Measurements from ENCODE around the gene DUOXA1. TPM values are rescaled to one million over a fixed set of nuclear protein-coding genes. Genes with fewer than 3 reads are reported as not detected.

Gene DUOXA1
- total and polyA plus RNA-seq, 2 of the 4 experiments (the other 2 are of a cell fraction): 0.02 TPM; not detected in 1

- H2AK5ac ChIP-seq (ENCODE audit: low read depth, low read length): no peak overlapping the region
- no peak overlapping the region for H3K14ac ChIP-seq (replicated peaks; ENCODE audit: low read depth, low read length)
- POLR2A ChIA-PET (ENCODE audit: unreplicated experiment): no interaction called here
- no peak overlapping the region for H2AFZ ChIP-seq (replicated peaks; ENCODE audit: low read length, poor library complexity)
- no peak overlapping the region for H2BK15ac ChIP-seq (ENCODE audit: low read depth, low read length)
- BruUV-seq (replicated peaks): no TSS peak
- H4K5ac ChIP-seq (ENCODE audit: low read depth, low read length): no peak overlapping the region
- H3K27me3 ChIP-seq (ENCODE audit: control insufficient read depth, insufficient read depth, low read length): peaks cover 20% of the 10 kb centered on the region
- in situ Hi-C loops (cut with MboI; ENCODE audit: low sequenced_read_pairs) (no loop called here), dilution Hi-C loops (cut with HindIII; ENCODE audit: low sequenced_read_pairs, unreplicated experiment) (no loop called here), intact Hi-C loops (cut with micrococcal nuclease) (no loop called here)
- no peak overlapping the region for H2BK120ac ChIP-seq (ENCODE audit: low read depth, low read length)
- no peak overlapping the region for H2BK5ac ChIP-seq (ENCODE audit: low read depth, low read length, poor library complexity, severe bottlenecking)
- H3K18ac ChIP-seq (ENCODE audit: low read depth, low read length): no peak overlapping the region
- H3K9me3 ChIP-seq (ENCODE audit: control insufficient read depth, insufficient read depth, low read length): no peaks in the 10 kb centered on the region
- no peak for ATAC-seq (ENCODE audit: low read depth)
- H3K4me1 ChIP-seq (ENCODE audit: control insufficient read depth, insufficient read depth, low read length): no peaks in the 10 kb centered on the region
- TF ChIP-seq SMC3 (IDR thresholded peaks at IDR 0.05; ENCODE audit: low read depth, low read length) (no peak), RCOR1 (IDR thresholded peaks at IDR 0.05; ENCODE audit: insufficient replicate concordance, low read length) (no peak), MXI1 (IDR thresholded peaks at IDR 0.05; ENCODE audit: borderline replicate concordance, low read depth, low read length) (no peak), MAZ (IDR thresholded peaks at IDR 0.05; ENCODE audit: borderline replicate concordance, low read depth, low read length) (no peak), CTCF (conservative IDR thresholded peaks at IDR 0.05; ENCODE audit: low read depth, low read length) (no peak), NFE2L2 (IDR thresholded peaks at IDR 0.05; ENCODE audit: low read depth, low read length) (no peak), USF2 (IDR thresholded peaks at IDR 0.05; ENCODE audit: low read depth, low read length) (no peak), MAFK (IDR thresholded peaks at IDR 0.05; ENCODE audit: low read depth, low read length) (no peak), BHLHE40 (IDR thresholded peaks at IDR 0.05; ENCODE audit: low read depth, low read length) (no peak)
- no peaks in the 10 kb centered on the region for H3K36me3 ChIP-seq (ENCODE audit: control insufficient read depth, insufficient read depth, low read length)
- no peaks in the 10 kb centered on the region for H3K79me1 ChIP-seq (ENCODE audit: low read depth in 1 of 2, low read length in 2 of 2)
- no peak overlapping the region for H3K23ac ChIP-seq (ENCODE audit: low read depth, low read length)
- H3K27ac ChIP-seq (ENCODE audit: insufficient read depth, low read length): no peak overlapping the region
- no peaks in the 10 kb centered on the region for H4K20me1 ChIP-seq (ENCODE audit: insufficient read depth, low read length)
- no peak overlapping the region for H3K9ac ChIP-seq (ENCODE audit: low read depth, low read length)
- CTCF ChIA-PET: interaction anchor here (2.5 kb wide), 1 partner anchor 35 kb away, joined by 14 read pairs; no protein-coding TSS in a partner anchor
- H3K4me2 ChIP-seq (ENCODE audit: low read depth, low read length): no peak overlapping the region
- no peak overlapping the region for H3K56ac ChIP-seq (ENCODE audit: extremely low read depth, insufficient read depth, low read length)
- no peak overlapping the region for H4K91ac ChIP-seq (ENCODE audit: insufficient read depth, low read depth, low read length)
- DNase-seq: no peak
- H3K4ac ChIP-seq (ENCODE audit: low read depth, low read length): no peak overlapping the region
- no peak overlapping the region for H4K8ac ChIP-seq (ENCODE audit: low read depth in 2 of 2, low read length in 2 of 2)
- no peak overlapping the region for H3K4me3 ChIP-seq (ENCODE audit: insufficient read depth, low read depth, low read length)
- H2BK20ac ChIP-seq (ENCODE audit: low read depth, low read length): no peak overlapping the region
- H2AK9ac ChIP-seq (replicated peaks; ENCODE audit: low read depth, low read length, poor library complexity): no peak overlapping the region
- H3K9me1 ChIP-seq (ENCODE audit: insufficient read depth, low read length): no peaks in the 10 kb centered on the region
Measured at GRCh38 chr15:45083223-45083622, 46.5 kb downstream of the DUOXA1 start.

All from IMR-90 (cell line).